H1 (cell line): ENCODE results near the gene PI4KA.

Experiments
- CBX5 ChIP-seq: fragments of 300-800, 300-1000 bp; sonication (generic); IDR thresholded peaks from 2 replicates; pipeline ENCODE4 v1.7.1; 2016; ENCODE audit warnings: antibody characterized with exemption, low read length, low read depth
- MAX ChIP-seq: IDR thresholded peaks from 2 replicates; pipeline ENCODE4 v1.6.1; 2012; ENCODE audit warnings: inconsistent platforms
- POLR2A ChIP-seq, 2 experiments: IDR thresholded peaks; 1 replicate in 1 of 2; 2 replicates in 1 of 2; pipeline ENCODE4 v1.6.1; 2011; ENCODE audit warnings: low read depth in 2 of 2, low read length in 2 of 2, mild to moderate bottlenecking in 2 of 2; ENCODE audit errors: control extremely low read depth in 1 of 2
- TF ChIP-seq, protein P1 (sequence below), 3 experiments: IDR thresholded peaks; 1 replicate in 2 of 3; 2 replicates in 1 of 3; pipeline versions ENCODE4 v1.5.1 to v1.6.1; 2011; ENCODE audit warnings: low read length in 3 of 3, mild to moderate bottlenecking in 3 of 3, inconsistent platforms in 2 of 3, low read depth in 1 of 3, moderate library complexity in 1 of 3; ENCODE audit not compliant: insufficient read depth in 1 of 3; ENCODE audit errors: control extremely low read depth in 1 of 3

- TF ChIP-seq CBX5, result no peak
- TF ChIP-seq, protein P1, sequence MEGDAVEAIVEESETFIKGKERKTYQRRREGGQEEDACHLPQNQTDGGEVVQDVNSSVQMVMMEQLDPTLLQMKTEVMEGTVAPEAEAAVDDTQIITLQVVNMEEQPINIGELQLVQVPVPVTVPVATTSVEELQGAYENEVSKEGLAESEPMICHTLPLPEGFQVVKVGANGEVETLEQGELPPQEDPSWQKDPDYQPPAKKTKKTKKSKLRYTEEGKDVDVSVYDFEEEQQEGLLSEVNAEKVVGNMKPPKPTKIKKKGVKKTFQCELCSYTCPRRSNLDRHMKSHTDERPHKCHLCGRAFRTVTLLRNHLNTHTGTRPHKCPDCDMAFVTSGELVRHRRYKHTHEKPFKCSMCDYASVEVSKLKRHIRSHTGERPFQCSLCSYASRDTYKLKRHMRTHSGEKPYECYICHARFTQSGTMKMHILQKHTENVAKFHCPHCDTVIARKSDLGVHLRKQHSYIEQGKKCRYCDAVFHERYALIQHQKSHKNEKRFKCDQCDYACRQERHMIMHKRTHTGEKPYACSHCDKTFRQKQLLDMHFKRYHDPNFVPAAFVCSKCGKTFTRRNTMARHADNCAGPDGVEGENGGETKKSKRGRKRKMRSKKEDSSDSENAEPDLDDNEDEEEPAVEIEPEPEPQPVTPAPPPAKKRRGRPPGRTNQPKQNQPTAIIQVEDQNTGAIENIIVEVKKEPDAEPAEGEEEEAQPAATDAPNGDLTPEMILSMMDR (IDR thresholded peaks at IDR 0.05; ENCODE audit: control extremely low read depth in 1 of 3, insufficient read depth in 1 of 3, low read depth in 1 of 3, low read length in 3 of 3), result no peak
- no peak for TF ChIP-seq POLR2A (IDR thresholded peaks at IDR 0.05; ENCODE audit: control extremely low read depth in 1 of 2, low read depth in 2 of 2, low read length in 2 of 2)
- TF ChIP-seq MAX, result no peak
Measured at GRCh38 chr22:20748082-20748481, 110.5 kb downstream of the PI4KA start.
